HG03520 (cell line): Measurements from ENCODE around the gene ARMH3.

ENCODE experiments used
- ATAC-seq: cut with Tn5 transposase; IDR thresholded peaks from one replicate; pipeline ENCODE4 v1.9.1; 2021; ENCODE audit warnings: mild to moderate bottlenecking, moderate library complexity; ENCODE audit not compliant: unreplicated experiment

Gene ARMH3

DNA sequence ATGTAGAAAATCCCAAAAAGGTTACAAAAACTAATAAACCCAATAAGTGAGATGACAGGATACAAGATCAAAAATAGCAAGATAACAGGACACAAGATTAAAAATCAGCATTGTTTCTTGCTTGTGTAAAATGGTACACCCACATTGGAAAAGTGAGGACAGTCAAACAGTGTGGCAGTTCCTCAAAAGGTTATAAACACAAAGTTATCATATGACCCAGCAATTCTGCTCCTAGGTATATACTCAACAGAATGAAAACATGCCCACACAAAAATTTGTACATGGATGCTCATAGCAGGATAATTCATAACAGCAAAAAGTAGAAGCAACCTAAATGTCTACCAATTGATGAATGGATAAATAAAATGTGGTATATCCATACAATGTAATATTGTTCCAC, 105.8 kb downstream of the ARMH3 start:
- no peak for ATAC-seq

DNA sequence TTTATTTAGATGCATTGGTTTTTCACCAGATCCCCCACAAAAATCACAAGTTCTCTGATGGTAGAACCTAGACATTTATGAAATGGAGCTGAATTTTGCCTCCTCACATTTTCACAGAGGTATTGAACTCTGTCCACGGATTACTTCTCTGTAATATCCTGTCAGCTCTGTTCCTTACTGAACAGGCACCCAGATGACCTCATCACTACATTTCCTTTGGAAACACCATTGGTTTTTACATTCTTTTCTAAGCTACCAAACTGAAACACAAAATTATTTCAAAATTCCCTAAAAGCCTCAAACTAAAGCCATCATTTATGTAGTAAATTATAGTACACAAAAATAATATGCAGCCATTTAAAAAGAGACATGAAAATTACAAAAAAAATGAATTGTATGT, 114.1 kb downstream of the ARMH3 start:
- ATAC-seq = no peak

DNA sequence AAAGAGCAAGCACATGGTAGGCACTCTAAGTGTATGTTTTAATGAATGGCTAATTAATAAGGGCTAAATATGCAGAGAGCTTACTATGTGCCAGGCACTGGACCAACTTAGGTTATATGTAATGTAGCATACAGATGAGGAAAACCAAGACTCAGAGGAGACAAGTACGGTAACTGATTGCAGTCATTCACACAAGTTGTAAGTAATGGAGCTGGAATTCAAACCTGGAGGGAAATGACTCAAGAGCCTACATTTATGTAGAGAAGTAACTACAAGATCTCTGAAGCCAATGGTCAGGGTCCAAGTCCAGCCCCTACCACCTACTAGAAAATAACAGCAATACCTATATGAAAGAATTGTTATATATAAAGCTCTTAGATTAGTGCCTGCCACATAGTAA, 115.1 kb downstream of the ARMH3 start:
- ATAC-seq = no peak

DNA sequence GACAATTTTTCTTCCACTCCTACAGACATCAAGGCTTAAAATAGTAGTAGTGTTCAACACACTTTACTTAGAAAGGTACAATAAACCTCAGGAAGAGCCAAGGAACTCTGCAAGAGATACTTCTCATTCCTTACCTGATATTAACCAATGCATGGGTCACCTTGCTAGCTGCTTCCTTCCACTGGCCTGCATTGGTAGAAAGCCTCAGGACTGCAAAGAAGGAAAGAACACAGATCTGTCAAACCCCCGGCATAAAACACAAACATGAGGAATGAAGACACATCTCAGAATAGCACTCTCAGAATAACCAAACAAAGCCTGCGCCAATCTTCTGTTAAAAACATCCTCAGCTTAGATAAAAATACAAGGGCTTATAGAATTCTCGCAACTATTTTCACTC, 116.2 kb downstream of the ARMH3 start:
- no peak for ATAC-seq

DNA sequence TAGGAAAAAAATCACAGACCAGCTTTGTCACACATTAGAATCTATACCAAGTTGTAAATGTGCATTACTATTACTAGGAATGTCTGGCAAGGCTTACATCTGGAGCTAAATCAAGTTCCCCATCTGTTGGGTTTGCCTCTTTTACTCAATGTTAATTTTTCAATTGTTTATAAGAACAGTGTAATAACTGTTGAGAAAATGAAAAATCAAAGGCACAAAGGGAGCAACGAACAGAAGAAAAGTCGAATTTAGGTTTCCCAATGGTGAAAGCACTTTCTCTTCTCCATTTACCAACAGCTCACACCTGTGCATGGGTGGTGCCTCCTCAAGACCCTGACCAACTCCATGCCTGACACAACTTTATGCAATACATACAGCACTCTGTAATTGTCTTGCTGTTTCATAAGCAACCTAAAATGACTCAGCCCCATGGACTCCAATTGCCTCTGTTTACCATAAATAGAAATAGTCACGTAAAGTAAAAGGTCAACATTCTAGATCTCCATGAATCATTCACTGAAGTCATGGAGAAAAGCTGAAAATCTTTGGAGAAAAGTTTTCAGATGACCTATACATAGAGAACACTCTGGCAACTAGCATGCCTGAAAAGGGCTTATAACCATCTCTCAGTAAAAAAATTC, 116.8 kb downstream of the ARMH3 start:
- ATAC-seq = no peak

DNA sequence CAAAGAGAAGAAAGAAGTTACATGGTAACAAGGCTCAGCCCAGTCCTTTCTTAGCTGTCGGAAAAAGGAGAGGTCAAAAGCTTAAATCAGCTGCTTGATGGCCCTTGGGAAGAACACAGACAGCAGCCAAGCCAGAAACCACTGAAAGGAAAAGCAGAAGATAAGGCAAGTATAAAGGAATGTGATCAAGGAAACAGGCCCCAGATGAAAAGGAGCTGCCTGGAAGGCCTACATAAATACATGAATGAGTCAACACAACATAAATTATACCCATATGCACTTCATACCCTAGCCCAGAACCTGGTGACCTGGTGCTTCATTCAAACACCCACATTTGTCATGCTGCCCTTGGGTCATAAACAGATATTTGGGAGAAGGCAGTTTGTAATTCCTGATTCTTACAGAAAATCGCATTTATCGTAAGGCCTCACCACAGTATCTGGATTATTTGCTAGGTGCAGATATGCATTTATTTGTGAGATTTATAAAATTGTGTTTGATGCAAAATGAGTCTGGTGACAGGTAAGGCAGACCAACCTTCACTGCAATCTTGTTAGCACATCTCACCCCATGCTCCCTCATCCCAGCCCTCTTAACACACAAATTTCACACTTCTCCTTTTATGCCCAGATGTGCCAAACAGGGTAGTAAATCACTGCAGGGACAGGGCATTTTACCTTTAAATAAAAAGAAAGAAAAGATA, 117.5 kb downstream of the ARMH3 start:
- no peak for ATAC-seq

DNA sequence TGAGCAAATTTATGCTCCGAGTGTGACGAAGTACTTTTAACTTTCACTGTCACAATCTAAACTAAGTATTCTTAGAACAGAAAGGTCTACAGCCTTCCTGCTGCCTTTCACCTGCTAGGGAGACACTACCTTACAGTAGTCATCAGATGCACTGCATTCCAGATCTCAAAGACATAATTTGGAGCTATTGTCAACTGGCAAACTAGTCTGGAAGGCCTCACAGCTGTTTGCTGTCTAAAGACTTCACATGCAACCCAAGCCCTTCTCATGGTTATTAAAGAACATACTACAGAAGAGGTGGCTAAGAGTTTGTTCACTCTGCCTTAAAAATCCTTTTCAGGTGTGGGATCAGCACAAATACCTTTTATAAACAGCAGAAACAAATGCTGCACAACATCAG, 120.5 kb downstream of the ARMH3 start:
- no peak for ATAC-seq

DNA sequence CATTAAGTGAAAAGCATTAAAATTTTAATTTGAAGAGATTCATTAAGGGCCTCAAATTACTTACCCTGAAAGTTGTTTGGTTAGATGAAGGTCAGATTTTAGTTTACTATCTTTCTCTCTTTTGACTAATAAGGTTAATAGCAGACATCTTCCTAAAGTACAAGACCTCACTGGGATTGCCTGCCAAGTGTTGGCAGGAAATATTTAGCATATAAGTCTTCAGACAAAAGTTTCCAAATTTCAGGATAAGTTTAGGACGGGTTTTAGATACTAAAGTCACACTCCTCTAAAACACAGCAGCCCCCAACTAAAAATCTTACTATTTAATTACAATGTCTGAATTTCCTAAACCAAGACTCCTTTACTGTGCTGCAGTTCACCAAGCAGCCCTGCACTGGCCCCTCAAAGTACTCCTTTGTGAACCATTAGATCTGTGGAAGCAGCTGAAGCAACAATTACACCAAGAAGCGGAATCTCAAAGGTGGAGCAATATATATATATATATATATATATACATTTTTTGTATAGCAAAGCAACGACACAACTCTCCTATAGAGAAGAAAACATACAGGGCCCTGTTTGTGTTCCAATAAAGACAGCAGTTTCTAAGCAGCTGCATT, 121.2 kb downstream of the ARMH3 start:
- no peak for ATAC-seq

DNA sequence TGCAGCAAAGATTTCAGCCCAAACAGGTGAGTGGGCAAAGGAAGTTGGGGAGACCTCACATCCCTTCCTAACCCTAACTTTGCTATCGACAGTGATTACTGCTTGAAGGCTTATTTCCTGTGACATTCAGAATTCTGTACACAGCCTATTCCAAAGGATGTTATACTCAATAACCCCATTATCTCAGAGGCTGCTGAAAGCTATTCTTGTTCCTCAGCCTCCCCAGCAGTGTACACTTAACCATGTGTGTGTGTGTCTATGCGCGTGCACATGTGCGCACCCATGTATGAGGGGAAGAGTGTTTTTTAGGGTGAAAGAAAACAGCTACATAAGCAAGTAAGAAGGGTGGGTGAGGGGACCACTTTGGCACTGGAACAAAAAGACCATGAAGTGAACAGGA, 122.0 kb downstream of the ARMH3 start:
- ATAC-seq = no peak

DNA sequence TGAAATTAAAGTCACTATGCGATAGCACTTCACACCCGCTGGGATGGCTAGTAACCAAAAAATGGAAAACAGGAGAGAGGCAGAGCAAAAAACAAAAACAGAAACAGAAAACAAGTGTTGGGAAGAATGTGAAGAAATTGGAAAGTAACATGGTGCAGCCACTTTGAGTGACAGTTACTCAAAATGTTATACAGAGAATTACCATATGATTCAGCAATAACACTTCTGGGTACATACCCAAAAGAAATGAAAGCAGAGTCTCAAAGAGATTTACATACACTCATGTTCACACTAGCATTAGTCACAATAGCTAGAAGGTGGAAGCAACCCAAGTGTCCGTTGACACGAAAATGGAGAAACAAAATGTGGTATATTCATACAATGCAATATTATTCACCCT, 123.8 kb downstream of the ARMH3 start:
- no peak for ATAC-seq

DNA sequence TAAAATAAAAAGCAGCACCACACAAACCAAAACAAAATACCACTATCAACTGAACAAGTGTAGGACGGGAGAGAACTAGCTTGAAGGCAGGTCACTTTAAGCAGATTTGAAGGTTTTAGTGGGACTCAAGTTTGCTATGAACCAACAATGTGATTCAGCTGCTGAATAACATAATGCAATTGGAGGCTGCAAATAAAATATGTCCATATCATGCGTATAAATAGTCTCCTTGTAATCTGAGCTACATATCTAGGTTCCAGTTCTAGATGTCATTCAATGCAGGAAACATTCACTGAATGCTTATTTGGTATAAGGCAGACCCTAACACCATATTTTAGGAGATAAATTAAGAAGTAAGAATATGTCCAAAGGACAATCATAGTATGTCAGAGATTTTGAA, 130.9 kb downstream of the ARMH3 start:
- no peak for ATAC-seq

DNA sequence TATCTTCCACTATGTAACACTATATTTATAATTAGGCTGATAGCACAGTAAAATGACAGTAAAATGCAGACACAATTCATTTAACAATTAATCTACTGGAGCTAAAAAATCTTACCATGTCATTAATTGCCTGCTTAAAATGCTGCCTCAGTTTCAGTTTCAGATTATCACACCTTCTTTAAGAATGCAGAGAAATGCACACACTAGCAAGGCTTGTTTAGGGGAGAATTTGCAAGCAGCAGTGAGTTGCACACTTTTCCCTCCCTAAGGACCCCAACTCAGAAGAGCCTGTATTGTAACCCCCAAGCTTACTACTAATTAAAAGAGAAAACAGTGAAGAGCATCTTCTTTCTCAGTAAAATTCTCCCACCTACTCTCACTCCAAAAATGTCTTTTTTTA, 132.7 kb downstream of the ARMH3 start:
- no peak for ATAC-seq

DNA sequence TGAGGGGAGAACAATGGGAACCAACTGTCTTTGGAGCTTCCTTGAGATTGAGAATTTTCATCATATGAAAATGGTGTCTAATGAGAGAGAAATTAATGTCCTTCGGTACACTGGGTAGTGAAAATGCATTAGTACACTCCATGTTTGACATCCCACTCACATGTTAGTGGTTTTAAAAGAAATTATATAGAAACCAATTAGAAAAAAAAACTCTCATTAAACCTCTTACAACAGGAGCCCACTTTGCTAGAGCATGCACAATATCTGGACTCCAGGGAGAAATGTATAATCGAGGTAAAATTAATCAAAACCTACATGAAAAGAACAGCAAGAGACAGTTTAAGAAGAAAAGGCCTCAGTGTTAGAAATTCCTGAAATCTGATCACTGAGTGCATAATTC, 133.1 kb downstream of the ARMH3 start:
- no peak for ATAC-seq

DNA sequence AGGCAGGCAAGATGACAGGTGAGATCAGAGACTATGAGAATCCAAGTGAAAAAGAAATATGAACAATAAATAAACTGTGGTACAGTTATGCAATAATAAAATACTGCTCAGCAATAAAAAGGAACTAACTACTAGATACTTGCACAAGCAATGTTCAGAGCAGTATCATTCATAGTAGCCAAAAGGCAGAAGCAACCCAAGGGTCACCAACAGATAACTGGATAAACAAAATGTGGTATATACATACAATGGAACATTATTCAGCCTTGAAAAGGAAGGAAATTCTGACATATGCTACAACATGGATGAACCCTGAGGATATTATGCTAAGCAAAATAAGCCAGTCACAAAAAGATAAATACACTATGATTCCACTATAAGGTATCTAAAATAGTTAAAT, 135.4 kb downstream of the ARMH3 start:
- no peak for ATAC-seq

DNA sequence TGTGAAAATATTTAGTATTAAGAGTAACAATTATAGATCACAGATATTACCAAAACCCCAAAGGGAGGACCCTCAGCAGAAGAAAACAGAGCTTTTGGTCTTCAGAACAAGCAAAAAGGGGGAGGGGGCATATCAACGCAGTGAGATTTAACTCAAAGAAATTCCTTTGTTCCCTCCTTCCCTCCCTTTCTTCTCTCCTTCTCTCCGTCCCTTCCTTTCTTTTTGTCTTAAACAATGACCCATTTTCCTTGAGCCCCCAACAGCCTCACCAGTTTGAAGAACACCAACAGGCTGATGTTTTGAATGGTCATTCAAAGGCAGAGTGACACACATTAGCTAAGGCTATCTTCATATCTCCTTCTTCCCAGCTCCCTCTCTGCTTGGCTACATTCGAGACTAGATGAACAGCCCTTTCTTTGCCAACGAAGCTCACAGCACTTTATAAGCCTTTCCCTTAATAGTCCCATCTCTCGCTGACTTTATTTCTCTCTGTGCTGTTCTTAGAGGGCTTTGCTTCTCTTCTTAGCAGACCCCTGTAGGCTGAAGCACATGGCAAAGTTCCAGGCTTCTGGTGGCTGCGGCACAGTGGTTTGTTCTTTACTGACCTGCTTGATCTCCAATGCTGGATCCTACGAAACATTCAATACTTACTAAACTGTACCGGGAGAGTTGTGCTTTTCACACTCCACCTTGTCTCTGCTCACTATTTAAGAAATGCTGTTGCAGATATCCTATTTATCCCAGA, 136.8 kb downstream of the ARMH3 start:
- no peak for ATAC-seq

DNA sequence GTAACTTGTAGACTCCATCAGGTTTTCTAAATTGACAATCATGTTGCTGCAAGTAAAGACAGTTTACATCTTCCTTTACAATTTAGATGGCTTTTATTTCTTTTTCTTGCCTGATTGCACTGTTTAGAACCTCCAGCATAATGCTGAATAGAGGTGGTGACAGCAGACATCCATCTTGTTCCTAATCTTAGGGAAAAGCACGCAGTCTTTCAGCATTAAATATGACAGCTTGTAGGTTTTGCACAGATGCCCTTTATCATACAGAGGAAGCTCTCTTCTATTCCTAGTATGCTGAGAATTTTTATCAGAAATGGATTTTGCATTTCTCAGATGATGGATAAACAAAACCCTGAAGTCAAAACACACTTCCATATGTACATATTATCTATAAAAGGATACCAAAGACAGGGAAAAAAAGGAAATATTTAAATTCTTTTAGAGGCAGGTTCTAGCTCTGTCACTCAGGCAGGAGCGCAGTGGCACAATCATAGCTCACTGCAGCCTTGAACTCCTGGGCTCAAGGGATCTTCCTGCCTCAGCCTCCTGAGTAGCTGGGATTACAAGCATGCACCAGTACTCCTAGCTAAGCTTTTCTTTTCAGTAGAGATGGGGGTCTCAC, 143.3 kb downstream of the ARMH3 start:
- no peak for ATAC-seq

DNA sequence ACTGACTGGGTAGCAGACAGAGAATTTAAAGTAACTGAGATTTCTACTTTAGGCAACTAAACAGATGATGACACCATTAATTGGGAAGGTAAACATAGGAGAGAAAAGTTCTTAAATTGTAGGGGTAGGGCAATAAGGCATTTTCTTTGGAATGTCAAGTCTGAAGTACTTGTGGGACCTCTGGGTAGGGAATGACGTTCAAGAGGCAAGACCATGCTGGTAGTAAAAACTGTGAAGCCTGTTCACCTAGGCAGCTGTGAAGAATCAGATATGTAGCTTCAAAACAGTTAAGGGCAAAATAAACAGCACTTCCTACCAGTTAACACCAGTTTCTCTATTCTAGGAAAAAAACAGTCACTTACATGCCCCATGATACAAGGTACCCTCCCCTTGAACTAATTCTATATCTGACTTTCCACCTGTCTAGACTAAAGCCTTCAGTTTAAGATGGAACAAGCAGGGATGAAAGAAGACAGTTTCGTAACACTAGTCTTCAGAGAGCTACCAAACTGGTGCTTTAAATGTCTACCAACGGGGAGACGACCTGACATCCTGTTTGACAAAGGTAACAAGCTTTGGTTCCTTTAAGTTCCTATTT, 149.3 kb downstream of the ARMH3 start:
- no peak for ATAC-seq

DNA sequence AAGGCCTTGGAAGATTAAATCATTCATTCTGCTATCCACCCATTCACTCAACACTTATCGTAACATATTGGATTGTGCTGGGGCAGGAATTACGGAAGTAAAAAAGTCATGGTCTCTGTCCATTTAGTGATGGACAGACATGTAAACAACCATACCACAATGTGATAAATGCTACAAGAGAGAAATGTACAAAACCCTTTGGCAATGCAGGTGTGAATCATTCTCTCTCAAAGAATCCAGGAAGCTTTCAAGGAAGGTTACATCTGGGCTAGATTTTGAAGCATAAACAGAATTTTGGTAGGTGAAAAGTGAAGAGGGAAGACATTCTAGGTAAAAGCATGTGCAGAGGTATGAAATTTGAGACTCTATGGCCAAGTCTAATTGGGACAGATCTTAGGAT, 150.7 kb downstream of the ARMH3 start:
- no peak for ATAC-seq

DNA sequence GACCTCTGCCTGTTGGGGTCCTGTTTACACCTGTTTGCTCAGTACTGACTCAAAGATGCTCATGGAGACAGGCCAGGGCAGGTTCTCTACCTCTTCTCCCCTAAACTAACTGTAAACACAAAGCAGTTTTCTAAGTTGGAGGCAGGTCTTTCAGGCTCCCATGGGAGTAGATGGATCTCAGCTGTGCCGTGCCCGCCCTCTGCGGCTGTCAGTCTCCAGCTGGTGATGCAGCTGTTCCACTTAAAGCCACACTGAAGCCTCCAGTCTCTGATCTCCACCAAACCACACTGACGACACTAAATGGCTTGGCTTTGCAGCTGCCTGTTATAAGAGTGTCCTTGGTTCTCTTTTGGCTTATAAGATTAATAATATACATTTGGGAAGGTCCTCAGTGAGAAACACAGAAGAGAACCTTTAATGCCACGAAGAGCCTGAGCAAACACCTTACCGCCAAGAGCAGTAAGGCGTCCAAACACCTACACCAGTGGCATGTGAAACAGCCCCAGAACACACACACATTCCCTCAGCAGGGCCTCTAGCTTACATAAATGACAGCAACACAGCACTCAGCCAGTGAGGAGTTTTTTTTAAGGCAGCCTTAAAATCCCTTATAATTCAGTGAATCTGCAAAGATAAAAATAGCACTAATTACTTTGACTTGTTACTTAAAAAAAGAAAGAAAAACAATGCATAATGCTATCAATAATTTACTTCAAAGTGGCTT, 152.0 kb downstream of the ARMH3 start:
- ATAC-seq = peak; percentile 59

DNA sequence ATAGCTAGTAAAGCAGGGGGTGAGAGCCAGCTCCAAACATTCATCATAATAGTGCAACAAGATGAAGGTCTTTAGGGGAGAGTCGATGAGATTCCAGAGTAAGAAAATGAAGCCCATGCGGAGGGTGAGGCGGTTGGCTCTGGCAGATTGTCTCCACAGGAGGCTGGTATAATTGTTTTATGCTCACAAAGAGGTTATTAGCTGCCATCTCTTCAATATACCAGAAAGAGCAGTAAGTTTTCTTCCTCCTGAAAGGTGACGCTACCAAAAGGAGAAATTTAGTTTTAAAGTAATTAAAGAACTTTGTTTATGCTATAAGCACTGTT, 153.2 kb downstream of the ARMH3 start:
- ATAC-seq = no peak
